DOHH2 (cell line): Measurements from ENCODE around the gene NAA10.

Experiments used
- EZH2phosphoT487 ChIP-seq: fragments of 200-600 bp; sonication (generic); IDR thresholded peaks from 2 replicates; pipeline ENCODE4 v1.6.1; 2017; ENCODE audit warnings: borderline replicate concordance, mild to moderate bottlenecking, antibody characterized with exemption, low read length, moderate library complexity, mixed read lengths
- TF ChIP-seq, protein P1 (sequence below): fragments of 200-600 bp; sonication (generic); IDR thresholded peaks from one replicate; pipeline ENCODE4 v1.5.1; 2014; ENCODE audit warnings: antibody characterized with exemption, mild to moderate bottlenecking, low read depth, low read length; ENCODE audit not compliant: poor library complexity, severe bottlenecking

- TF ChIP-seq, protein P1, sequence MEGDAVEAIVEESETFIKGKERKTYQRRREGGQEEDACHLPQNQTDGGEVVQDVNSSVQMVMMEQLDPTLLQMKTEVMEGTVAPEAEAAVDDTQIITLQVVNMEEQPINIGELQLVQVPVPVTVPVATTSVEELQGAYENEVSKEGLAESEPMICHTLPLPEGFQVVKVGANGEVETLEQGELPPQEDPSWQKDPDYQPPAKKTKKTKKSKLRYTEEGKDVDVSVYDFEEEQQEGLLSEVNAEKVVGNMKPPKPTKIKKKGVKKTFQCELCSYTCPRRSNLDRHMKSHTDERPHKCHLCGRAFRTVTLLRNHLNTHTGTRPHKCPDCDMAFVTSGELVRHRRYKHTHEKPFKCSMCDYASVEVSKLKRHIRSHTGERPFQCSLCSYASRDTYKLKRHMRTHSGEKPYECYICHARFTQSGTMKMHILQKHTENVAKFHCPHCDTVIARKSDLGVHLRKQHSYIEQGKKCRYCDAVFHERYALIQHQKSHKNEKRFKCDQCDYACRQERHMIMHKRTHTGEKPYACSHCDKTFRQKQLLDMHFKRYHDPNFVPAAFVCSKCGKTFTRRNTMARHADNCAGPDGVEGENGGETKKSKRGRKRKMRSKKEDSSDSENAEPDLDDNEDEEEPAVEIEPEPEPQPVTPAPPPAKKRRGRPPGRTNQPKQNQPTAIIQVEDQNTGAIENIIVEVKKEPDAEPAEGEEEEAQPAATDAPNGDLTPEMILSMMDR, result no peak
- no peak for TF ChIP-seq EZH2phosphoT487
These were observed 10.5 kb downstream of the NAA10 start for GRCh38 chrX:153924149-153924861.
